Esophagus (tissue), 2 donors: ENCODE results near the gene NLN. TPM values are rescaled to one million over a fixed set of nuclear protein-coding genes. Genes with fewer than 3 reads are reported as not detected.
"Not testable (repeated sequence)": the region's sequence is repeated elsewhere in the genome, so short reads cannot be mapped to it uniquely, and the experiment has no call there.

ENCODE experiments used
- H3K27ac ChIP-seq, 2 donors: one replicate each; pipeline ENCODE4 v1.5.1; 2013; ENCODE audit warnings: low read depth in 2 of 2, mild to moderate bottlenecking in 2 of 2, inconsistent platforms in 1 of 2, low read length in 1 of 2, moderate library complexity in 1 of 2
- H3K27me3 ChIP-seq, 2 donors: one replicate each; pipeline ENCODE4 v1.6.1; 2013; ENCODE audit warnings: low read length in 2 of 2, control low read depth in 1 of 2, mild to moderate bottlenecking in 1 of 2; ENCODE audit not compliant: insufficient read depth in 2 of 2, control insufficient read depth in 1 of 2
- H3K36me3 ChIP-seq, 2 donors: one replicate each; pipeline ENCODE4 v1.6.1; 2013; ENCODE audit warnings: low read length in 1 of 2; ENCODE audit not compliant: control insufficient read depth in 2 of 2, insufficient read depth in 2 of 2
- H3K4me1 ChIP-seq, 2 donors: one replicate each; pipeline ENCODE4 v1.6.1; 2013; ENCODE audit warnings: low read length in 1 of 2; ENCODE audit not compliant: control insufficient read depth in 2 of 2, insufficient read depth in 2 of 2
- H3K4me3 ChIP-seq, 2 donors: one replicate each; pipeline ENCODE4 v1.5.1; 2013; ENCODE audit warnings: low read length in 2 of 2, mild to moderate bottlenecking in 2 of 2, low read depth in 1 of 2, moderate library complexity in 1 of 2
- H3K9me3 ChIP-seq, 2 donors: one replicate each; pipeline ENCODE4 v1.6.1; 2013; ENCODE audit warnings: mild to moderate bottlenecking in 2 of 2, low read depth in 1 of 2, low read length in 1 of 2, moderate library complexity in 1 of 2; ENCODE audit not compliant: control insufficient read depth in 2 of 2, insufficient read depth in 1 of 2
- WGBS, 2 donors: extraction: QIAGEN DNeasy Blood & Tissue Kit; methylation state at CpG; one replicate each; pipeline ENCODE4 v1.1.7; 2013; 5-methylcytosine and 5-hydroxymethylcytosine counted together
- polyA plus RNA-seq, 2 donors: library from polyadenylated mRNA; stranded (reverse); fragments of 200-250 nt; gene quantifications; one replicate each; pipeline ENCODE4 v1.2.3, GENCODE V29; 2013
- donor health status: healthy with polysubstance abuse.
- donor health status: Bipolar disorder and iron deficiency.

Gene NLN
- polyA plus RNA-seq, 2 donors = 2.3 to 6.0 TPM

DNA sequence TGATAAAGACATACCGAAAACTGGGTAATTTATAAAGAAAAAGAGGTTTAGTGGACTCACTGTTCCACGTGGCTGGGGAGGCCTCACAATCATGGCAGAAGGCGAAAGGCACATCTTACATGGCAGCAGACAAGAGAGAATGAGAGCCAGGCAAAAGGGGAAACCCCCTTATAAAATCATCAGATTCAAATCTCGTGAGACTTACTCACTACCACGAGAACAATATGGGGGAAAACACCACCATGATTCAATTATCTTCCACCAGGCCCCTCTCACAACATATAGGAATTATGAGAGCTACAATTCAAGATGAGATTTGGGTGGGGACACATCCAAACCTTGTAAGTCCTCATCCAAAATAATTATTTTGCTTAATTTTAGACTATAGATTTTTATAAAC is 149.8 kb downstream of the NLN start:
- not testable (repeated sequence) for H3K27ac ChIP-seq, H3K4me1 ChIP-seq
- WGBS, 2 donors = 82 to 85% methylated on average over 5 of the region's 5 CpGs

GRCh38 chr5:65873181-65873750 is 151.3 kb downstream of the NLN start:
- Histone ChIP-seq H3K36me3 (no peaks in the 10 kb centered on the region), H3K27ac (no peak overlapping the region), H3K9me3 (no peaks in the 10 kb centered on the region), H3K4me3 (no peak overlapping the region), H3K4me1 (no peaks in the 10 kb centered on the region), H3K27me3 (no peaks in the 10 kb centered on the region)
- 67 to 71% methylated on average over 3 of the region's 3 CpGs for WGBS, 2 donors

More for the DNA sequence above, 149.8 kb downstream of the NLN start:
- H3K4me3 ChIP-seq, H3K27me3 ChIP-seq, H3K9me3 ChIP-seq, H3K36me3 ChIP-seq: not testable (repeated sequence)

GRCh38 chr5:65874241-65874640 is 152.2 kb downstream of the NLN start:
- Histone ChIP-seq H3K27me3 (no peaks in the 10 kb centered on the region), H3K27ac (no peak overlapping the region), H3K4me1 (no peaks in the 10 kb centered on the region), H3K9me3 (no peaks in the 10 kb centered on the region), H3K36me3 (no peaks in the 10 kb centered on the region), H3K4me3 (no peak overlapping the region)
- 72 to 82% methylated on average over 3 of the region's 3 CpGs for WGBS, 2 donors

DNA sequence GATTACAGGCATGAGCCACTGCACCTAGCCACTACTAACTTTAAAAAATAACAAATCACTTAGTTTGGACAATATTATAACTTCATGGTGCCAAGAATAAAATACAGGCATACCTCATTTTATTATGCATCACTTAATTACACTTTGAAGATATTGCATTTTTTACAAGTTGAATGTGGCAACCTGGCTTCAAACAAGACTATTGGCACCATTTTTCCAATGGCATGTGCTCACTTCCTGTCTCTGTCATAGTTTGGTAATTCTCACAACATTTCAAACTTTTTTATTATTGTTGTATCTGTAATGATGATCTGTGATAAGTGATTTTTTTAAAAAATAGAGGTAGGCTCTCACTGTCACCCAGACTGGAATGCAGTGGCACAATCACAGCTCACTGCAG is 154.5 kb downstream of the NLN start:
- H3K27ac ChIP-seq = no peak overlapping the region
- H3K9me3 ChIP-seq = no peaks in the 10 kb centered on the region
- no peaks in the 10 kb centered on the region for H3K27me3 ChIP-seq

DNA sequence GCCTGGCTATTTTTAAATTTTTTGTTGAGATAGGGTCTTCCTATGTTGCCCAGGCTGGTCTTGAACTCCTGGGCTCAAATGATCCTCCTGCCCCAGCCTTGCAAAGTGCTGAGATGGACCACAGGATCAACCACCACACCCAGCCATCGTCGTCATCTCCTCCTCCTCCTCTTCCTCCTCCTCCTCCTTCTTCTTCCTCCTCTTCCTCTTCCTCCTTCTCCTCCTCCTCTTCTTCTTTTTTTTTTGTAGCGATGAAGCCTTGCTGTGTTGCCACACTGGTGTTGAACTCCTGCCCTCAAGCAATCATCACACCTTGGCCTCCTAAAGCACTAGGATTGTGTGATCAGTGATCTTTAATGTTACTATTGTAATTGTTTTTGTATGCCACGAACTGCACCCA is 155.0 kb downstream of the NLN start:
- Histone ChIP-seq H3K27me3 (no peaks in the 10 kb centered on the region), H3K9me3 (no peaks in the 10 kb centered on the region), H3K36me3 (no peaks in the 10 kb centered on the region), H3K27ac (no peak overlapping the region), H3K4me1 (no peaks in the 10 kb centered on the region), H3K4me3 (no peak overlapping the region)
- WGBS, 2 donors = 76 to 87% methylated on average over 4 of the region's 4 CpGs

More for the DNA sequence above, 154.5 kb downstream of the NLN start:
- Histone ChIP-seq H3K4me3 (no peak overlapping the region), H3K4me1 (no peaks in the 10 kb centered on the region), H3K36me3 (no peaks in the 10 kb centered on the region)

Other genes starting within 250 kb of the NLN start
- under 1 TPM; 0.16 to 0.25 TPM for gene ADAMTS6, start 240.3 kb upstream of the NLN start, polyA plus RNA-seq
- 1 to 10 TPM; 6.6 to 8.6 TPM for gene CENPK, start 159.0 kb upstream of the NLN start, polyA plus RNA-seq
- 10 to 100 TPM; 16.9 to 18.8 TPM for gene PPWD1, start 158.9 kb upstream of the NLN start, polyA plus RNA-seq
- gene TRIM23, start 97.9 kb upstream of the NLN start, polyA plus RNA-seq = 1 to 10 TPM; 1.9 to 2.7 TPM
- gene SHLD3, start 97.2 kb upstream of the NLN start, polyA plus RNA-seq = 1 to 10 TPM; 1.4 to 1.9 TPM
- gene TRAPPC13, start 97.2 kb upstream of the NLN start, polyA plus RNA-seq = 10 to 100 TPM in 1 of 2 donors, 1 to 10 TPM in 1; 9.0 to 12.7 TPM
- under 1 TPM; 0.73 to 0.89 TPM for gene SGTB, start 96 bp upstream of the NLN start, polyA plus RNA-seq
- gene ERBIN, start 204.4 kb downstream of the NLN start, polyA plus RNA-seq = 10 to 100 TPM; 12.5 to 13.0 TPM